GM19025 (cell line): ENCODE results near the gene PLA2G3.
"Not testable (repeated sequence)": the region's sequence is repeated elsewhere in the genome, so short reads cannot be mapped to it uniquely, and the experiment has no call there.

Experiments used
- ATAC-seq: cut with Tn5 transposase; IDR thresholded peaks from one replicate; pipeline ENCODE4 v1.9.1; 2021; ENCODE audit warnings: mild to moderate bottlenecking, low read depth, moderate library complexity; ENCODE audit not compliant: unreplicated experiment

The PLA2G3 gene

DNA sequence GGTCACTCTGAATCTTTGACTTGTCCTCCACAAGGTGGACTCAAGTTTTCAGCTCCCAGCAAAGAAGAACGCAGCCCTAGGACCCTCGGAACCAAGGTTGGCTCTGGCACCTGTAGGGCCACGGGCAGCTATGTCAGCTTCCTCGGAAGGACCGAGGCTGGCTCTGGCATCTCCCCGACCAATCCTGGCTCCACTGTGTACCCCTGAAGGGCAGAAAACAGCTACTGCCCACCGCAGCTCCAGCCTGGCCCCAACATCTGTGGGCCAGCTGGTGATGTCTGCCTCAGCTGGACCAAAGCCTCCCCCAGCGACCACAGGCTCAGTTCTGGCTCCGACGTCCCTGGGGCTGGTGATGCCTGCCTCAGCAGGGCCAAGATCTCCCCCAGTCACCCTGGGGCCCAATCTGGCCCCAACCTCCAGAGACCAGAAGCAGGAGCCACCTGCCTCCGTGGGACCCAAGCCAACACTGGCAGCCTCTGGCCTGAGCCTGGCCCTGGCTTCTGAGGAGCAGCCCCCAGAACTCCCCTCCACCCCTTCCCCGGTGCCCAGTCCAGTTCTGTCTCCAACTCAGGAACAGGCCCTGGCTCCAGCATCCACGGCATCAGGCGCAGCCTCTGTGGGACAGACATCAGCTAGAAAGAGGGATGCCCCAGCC lies 15.4 kb downstream of the PLA2G3 start:
- no peak for ATAC-seq

DNA sequence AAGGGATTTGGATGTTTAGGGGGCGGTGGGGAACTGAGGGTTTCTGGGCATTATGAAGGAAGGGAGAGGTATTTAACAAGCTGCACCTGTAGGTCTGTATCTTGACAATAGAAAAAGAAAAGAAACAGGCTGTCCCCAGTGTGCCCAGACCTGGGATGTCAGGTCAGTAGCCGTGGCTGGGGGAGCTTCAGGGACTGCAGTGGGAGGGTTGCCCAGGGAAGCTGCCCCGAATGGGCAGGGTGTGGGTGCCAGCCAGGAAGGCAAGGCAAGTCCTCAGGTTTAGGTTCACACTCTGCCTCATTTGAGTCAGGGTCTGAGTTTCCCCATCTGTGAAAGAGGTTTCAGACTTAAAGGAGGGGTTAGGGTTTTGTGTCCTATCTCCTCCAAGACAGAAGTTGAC lies 16.0 kb downstream of the PLA2G3 start:
- ATAC-seq: no peak

GRCh38 chr22:31123292-31123602 lies 17.1 kb downstream of the PLA2G3 start:
- no peak for ATAC-seq

GRCh38 chr22:31122532-31123291 lies 17.6 kb downstream of the PLA2G3 start, which contains the start of gene INPP5J:
TSS of gene INPP5J (plus strand) at chr22:31122966. CDS start at chr22:31123015, 49 bp downstream.
- no peak for ATAC-seq

GRCh38 chr22:31122196-31122531 lies 18.1 kb downstream of the PLA2G3 start:
- ATAC-seq: no peak

- ATAC-seq: no peak
These were observed 18.9 kb downstream of the PLA2G3 start for GRCh38 chr22:31121403-31121802.

DNA sequence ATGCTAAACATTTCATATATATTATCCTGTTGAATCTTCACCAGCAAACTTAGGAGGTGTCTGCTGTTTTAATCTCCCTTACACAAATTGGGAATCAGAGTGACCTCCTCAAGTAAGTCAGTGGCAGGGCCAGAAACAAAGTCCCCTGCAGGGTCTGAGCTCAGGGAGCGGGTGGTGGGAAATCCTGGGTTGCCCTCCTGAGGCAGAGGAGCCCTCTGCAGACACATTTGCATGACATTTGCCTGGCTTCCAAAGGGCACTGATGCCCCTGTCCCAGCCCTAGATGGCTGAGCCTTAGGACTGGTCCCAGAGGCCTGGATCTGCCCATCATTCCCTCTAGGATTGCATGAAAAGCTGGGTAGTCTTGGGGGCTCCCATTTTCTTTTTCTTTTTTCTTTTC lies 19.7 kb downstream of the PLA2G3 start:
- no peak for ATAC-seq

- no peak for ATAC-seq
These were observed 20.1 kb downstream of the PLA2G3 start for GRCh38 chr22:31120230-31120629.

GRCh38 chr22:31119026-31119717 lies 21.1 kb downstream of the PLA2G3 start:
- no peak for ATAC-seq

DNA sequence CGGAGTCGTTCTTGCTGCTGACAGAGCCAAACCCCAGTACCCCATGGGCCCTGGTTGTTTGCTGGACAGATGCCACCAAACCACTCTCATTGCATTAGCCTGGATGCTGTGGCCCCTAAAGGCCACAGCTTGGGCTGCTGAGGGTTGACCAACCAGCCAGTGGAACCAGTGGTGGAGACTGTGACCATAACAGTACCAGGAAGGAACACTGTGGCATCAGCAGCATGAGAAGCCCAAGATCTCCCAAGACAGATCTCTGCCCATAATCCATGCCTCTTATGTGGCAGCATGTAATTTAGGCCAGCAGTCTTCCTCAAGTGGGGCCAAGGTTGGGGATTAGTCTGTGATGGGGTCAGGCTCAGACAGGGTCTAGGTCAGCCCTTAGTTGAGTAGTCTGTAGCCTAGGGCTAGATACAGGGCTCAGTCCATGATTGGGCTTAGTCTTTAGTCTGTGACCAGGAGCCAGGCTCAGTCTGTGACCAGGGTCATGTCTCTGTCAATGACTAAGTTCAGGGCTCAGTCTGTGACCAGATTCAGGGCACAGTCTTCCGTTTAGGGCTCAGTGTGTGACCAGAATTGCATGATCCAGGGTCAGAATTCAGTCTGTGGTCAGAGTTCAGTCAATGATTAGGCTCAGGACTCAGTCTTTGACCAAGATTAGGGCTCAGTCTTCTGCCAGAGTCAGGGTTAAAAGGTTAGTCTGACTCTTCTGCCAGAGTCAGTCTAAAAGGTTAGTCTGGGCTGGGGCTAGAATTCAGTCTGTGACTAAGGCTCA lies 22.1 kb downstream of the PLA2G3 start:
- ATAC-seq: no peak

GRCh38 chr22:31112547-31113091 lies 27.7 kb downstream of the PLA2G3 start:
- not testable (repeated sequence) for ATAC-seq

- ATAC-seq: peak; percentile 7
These were observed 32.5 kb downstream of the PLA2G3 start for GRCh38 chr22:31107894-31108218.

GRCh38 chr22:31107178-31107893 lies 33.0 kb downstream of the PLA2G3 start, which contains the start of gene SELENOM:
TSS of gene SELENOM (minus strand) at chr22:31107568. CDS start at chr22:31107505, 63 bp downstream.
- ATAC-seq: peak; percentile 87

- no peak for ATAC-seq
These were observed 33.6 kb downstream of the PLA2G3 start for GRCh38 chr22:31106731-31107177.

DNA sequence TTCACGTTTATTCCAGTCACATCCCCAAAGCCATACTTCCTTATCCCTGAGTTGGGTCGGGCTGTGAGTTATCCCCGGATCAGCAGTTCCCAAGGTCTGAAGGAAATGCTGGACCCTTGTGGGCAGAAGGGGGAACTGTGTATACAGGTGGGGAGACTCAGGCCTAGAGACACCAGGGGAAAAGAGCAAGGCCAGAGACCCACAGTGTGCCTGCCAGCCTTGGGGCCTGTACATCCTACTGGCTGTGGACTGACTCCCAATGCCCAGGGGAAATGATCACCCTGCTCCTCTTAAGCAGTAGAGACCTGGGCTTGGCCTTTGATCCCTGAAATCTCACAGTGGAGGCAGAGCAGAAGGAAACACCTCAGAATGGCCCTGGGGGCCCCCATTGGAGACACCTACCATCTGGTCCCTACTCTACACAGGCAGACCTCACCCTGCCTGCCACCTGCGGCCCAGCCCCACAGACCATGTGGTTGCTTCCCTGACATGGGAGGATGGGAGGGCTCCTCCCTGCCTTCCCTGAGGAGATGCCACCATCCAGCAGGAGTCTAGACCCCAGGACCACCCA lies 34.2 kb downstream of the PLA2G3 start:
- ATAC-seq: no peak

GRCh38 chr22:31105282-31105929 lies 34.9 kb downstream of the PLA2G3 start:
- ATAC-seq: no peak

GRCh38 chr22:31104869-31105268 lies 35.4 kb downstream of the PLA2G3 start:
- no peak for ATAC-seq

DNA sequence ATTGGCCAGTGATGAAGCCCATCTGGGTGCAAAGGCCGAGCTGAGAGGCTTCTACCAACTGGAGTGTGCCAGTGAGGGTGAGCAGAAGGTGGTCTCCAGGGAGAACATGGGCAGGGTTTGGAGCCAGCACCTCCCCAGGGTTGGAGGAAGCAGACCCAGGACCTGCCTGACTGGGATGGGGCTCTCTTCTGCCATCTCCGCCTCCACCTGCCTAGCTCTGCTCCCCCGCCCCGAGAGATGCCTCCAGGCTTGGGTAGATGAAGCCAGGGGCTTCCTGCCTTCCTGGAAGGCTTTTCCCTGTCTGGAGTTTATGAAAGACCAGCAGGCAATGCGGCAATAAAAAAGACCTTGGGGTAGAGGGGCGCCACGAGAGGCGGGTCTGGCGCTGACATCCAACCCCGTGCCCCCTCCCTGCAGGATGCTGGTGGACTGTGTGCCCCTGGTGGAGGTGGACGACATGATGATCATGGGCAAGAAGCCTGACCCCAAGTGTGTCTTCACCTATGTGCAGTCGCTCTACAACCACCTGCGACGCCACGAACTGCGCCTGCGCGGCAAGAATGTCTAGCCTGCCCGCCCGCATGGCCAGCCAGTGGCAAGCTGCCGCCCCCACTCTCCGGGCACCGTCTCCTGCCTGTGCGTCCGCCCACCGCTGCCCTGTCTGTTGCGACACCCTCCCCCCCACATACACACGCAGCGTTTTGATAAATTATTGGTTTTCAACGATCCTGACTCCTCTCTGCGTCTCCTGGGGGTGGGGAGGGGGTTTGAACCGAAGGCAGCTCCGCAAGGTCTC lies 36.2 kb downstream of the PLA2G3 start:
- ATAC-seq: no peak
